CD4-positive, CD25-positive, alpha-beta regulatory T cell (primary cell): Measurements from ENCODE around the gene LRP3. TPM values are rescaled to one million over a fixed set of nuclear protein-coding genes. Genes with fewer than 3 reads are reported as not detected.
A peak's percentile ranks its signal among the peaks of the same experiment; 100 is the strongest.

Source experiments
- ATAC-seq, 2 donors: fragments of 150-1000 bp; cut with Tn5 transposase; one replicate each; pipeline ENCODE4 v1.10.0; 2021; ENCODE audit warnings: low read depth in 2 of 2, moderate number of reproducible peaks in 2 of 2, moderate library complexity in 1 of 2
- DNase-seq, 3 donors: peaks; one replicate each; pipeline versions ENCODE4 v3.0.0 to v3.0.0-alpha.2; 2012 to 2022; ENCODE audit warnings: mixed read lengths in 1 of 3
- H3K27ac ChIP-seq: one replicate; pipeline ENCODE4 v1.7.0; 2013; ENCODE audit warnings: mild to moderate bottlenecking, low read length; ENCODE audit not compliant: insufficient read depth, poor library complexity, severe bottlenecking
- H3K27me3 ChIP-seq: one replicate; pipeline ENCODE4 v1.7.0; 2013; ENCODE audit warnings: low read length; ENCODE audit not compliant: control insufficient read depth, insufficient read depth
- H3K36me3 ChIP-seq: one replicate; pipeline ENCODE4 v1.7.0; 2013; ENCODE audit warnings: mild to moderate bottlenecking, low read length, moderate library complexity; ENCODE audit not compliant: control insufficient read depth, insufficient read depth
- H3K4me1 ChIP-seq: 2 replicates; pipeline ENCODE4 v1.7.0; 2013; ENCODE audit warnings: mild to moderate bottlenecking, low read length; ENCODE audit not compliant: insufficient read depth, control insufficient read depth, poor library complexity, severe bottlenecking
- H3K4me3 ChIP-seq: one replicate; pipeline ENCODE4 v1.7.0; 2013; ENCODE audit warnings: low read depth, mild to moderate bottlenecking, low read length, moderate library complexity
- H3K9me3 ChIP-seq, 2 experiments: 1 replicate in 1 of 2; 2 replicates in 1 of 2; pipeline ENCODE4 v1.7.0; 2013; ENCODE audit warnings: low read length in 2 of 2, mild to moderate bottlenecking in 1 of 2, moderate library complexity in 1 of 2; ENCODE audit not compliant: control insufficient read depth in 2 of 2
- H3K27ac Mint-ChIP-seq, 3 donors: one replicate each; pipeline ENCODE4 v1.8.0; 2020 to 2022; ENCODE audit warnings: mild to moderate bottlenecking in 3 of 3, mixed read lengths in 3 of 3, moderate library complexity in 2 of 3
- H3K27me3 Mint-ChIP-seq: one replicate; pipeline ENCODE4 v1.8.0; 2022; ENCODE audit warnings: mild to moderate bottlenecking, mixed read lengths
- H3K36me3 Mint-ChIP-seq: one replicate; pipeline ENCODE4 v1.8.0; 2020; ENCODE audit warnings: mixed read lengths
- H3K4me1 Mint-ChIP-seq, 4 donors: one replicate each; pipeline ENCODE4 v1.8.0; 2020 to 2022; ENCODE audit warnings: mixed read lengths in 4 of 4, mild to moderate bottlenecking in 1 of 4
- H3K4me3 Mint-ChIP-seq, 4 donors: one replicate each; pipeline ENCODE4 v1.8.0; 2020 to 2022; ENCODE audit warnings: mild to moderate bottlenecking in 4 of 4, mixed read lengths in 4 of 4, moderate library complexity in 3 of 4
- H3K9me3 Mint-ChIP-seq, 7 donors: one replicate each; pipeline ENCODE4 v1.8.0; 2020 to 2022; ENCODE audit warnings: mixed read lengths in 7 of 7, mild to moderate bottlenecking in 3 of 7, moderate library complexity in 2 of 7
- polyA plus RNA-seq, 4 donors: library from polyadenylated mRNA; unstranded; fragments of 300-500 nt; fragmentation: Illumina TruSeq; gene quantifications; one replicate each; pipeline ENCODE4 v1.2.3, GENCODE V29; 2021
- total RNA-seq: library from RNA; stranded (reverse); gene quantifications from one replicate; pipeline ENCODE4 v1.2.3, GENCODE V29; 2022

LRP3 gene
- total and polyA plus RNA-seq, 5 donors from 2014 or later = not detected

GRCh38 chr19:33192010-33192409, 2.1 kb upstream of the LRP3 start:
- Mint-ChIP-seq H3K4me1 (peaks cover 0 to 9% (median 0%) of the 10 kb centered on the region in 4 donors), H3K36me3 (no peaks in the 10 kb centered on the region), H3K9me3 (peaks cover 0 to 1% (median 0%) of the 10 kb centered on the region in 7 donors), H3K27ac (no peak overlapping the region), H3K27me3 (peaks cover 69% of the 10 kb centered on the region), H3K4me3 (no peak overlapping the region)
- Histone ChIP-seq H3K27me3 (peaks cover 7% of the 10 kb centered on the region), H3K27ac (no peak overlapping the region), H3K4me3 (no peak overlapping the region), H3K4me1 (no peaks in the 10 kb centered on the region), H3K36me3 (no peaks in the 10 kb centered on the region), H3K9me3 (no peaks in the 10 kb centered on the region)
- no peak for ATAC-seq
- no peak for DNase-seq

- Histone ChIP-seq H3K27ac (no peak overlapping the region), H3K27me3 (peaks cover 7% of the 10 kb centered on the region), H3K36me3 (no peaks in the 10 kb centered on the region), H3K9me3 (no peaks in the 10 kb centered on the region), H3K4me3 (no peak overlapping the region), H3K4me1 (no peaks in the 10 kb centered on the region)
- ATAC-seq (no peak), DNase-seq (no peak)
- Mint-ChIP-seq H3K4me1 (peaks cover 0 to 9% (median 0%) of the 10 kb centered on the region in 4 donors), H3K27ac (no peak overlapping the region), H3K27me3 (peaks cover 70% of the 10 kb centered on the region), H3K4me3 (peak overlapping the region in 2 of 4 donors; percentile 9 to 35), H3K9me3 (peaks cover 0 to 1% (median 0%) of the 10 kb centered on the region in 7 donors), H3K36me3 (no peaks in the 10 kb centered on the region)
These were observed 763 bp upstream of the LRP3 start for GRCh38 chr19:33193269-33193864.

DNA sequence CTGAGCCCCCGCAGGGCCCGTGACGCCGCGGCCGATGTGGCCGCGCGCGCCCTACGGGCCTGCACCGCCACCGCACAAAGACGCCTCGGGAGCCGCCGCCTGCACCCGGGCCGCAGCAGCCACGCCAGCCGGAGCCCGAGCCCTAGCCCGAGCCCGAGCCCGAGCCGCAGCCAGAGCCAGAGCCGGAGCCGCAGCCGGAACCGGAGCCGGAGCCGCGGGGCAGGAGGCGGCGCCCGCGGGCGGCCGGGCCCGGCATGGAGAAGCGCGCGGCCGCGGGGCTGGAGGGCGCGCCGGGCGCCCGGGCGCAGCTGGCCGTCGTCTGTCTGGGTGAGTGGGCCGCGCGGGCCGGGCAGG, 379 bp downstream of the LRP3 start:
- H3K36me3 ChIP-seq = no peaks in the 10 kb centered on the region
- H3K4me3 Mint-ChIP-seq = no peak overlapping the region
- no peaks in the 10 kb centered on the region for H3K9me3 ChIP-seq
- ATAC-seq (no peak), DNase-seq (no peak)
- no peaks in the 10 kb centered on the region for H3K4me1 ChIP-seq
- H3K4me3 ChIP-seq = no peak overlapping the region
- peaks cover 70% of the 10 kb centered on the region for H3K27me3 Mint-ChIP-seq
- no peaks in the 10 kb centered on the region for H3K36me3 Mint-ChIP-seq
- H3K9me3 Mint-ChIP-seq = peaks cover 0 to 1% (median 0%) of the 10 kb centered on the region in 7 donors
- H3K27ac ChIP-seq = no peak overlapping the region
- H3K4me1 Mint-ChIP-seq = peaks cover 0 to 9% (median 0%) of the 10 kb centered on the region in 4 donors
- peaks cover 7% of the 10 kb centered on the region for H3K27me3 ChIP-seq
- H3K27ac Mint-ChIP-seq = no peak overlapping the region

GRCh38 chr19:33194886-33195644, 935 bp downstream of the LRP3 start:
- peaks cover 69% of the 10 kb centered on the region for H3K27me3 Mint-ChIP-seq
- Histone ChIP-seq H3K27ac (no peak overlapping the region), H3K27me3 (peaks cover 7% of the 10 kb centered on the region), H3K9me3 (no peaks in the 10 kb centered on the region), H3K4me1 (no peaks in the 10 kb centered on the region), H3K36me3 (no peaks in the 10 kb centered on the region), H3K4me3 (no peak overlapping the region)
- DNase-seq = no peak
- peaks cover 0 to 1% (median 0%) of the 10 kb centered on the region in 7 donors for H3K9me3 Mint-ChIP-seq
- H3K4me1 Mint-ChIP-seq = peaks cover 0 to 9% (median 0%) of the 10 kb centered on the region in 4 donors
- peak overlapping the region in 1 of 4 donors; percentile 57 for H3K4me3 Mint-ChIP-seq
- H3K36me3 Mint-ChIP-seq = no peaks in the 10 kb centered on the region
- no peak for ATAC-seq
- no peak overlapping the region for H3K27ac Mint-ChIP-seq

DNA sequence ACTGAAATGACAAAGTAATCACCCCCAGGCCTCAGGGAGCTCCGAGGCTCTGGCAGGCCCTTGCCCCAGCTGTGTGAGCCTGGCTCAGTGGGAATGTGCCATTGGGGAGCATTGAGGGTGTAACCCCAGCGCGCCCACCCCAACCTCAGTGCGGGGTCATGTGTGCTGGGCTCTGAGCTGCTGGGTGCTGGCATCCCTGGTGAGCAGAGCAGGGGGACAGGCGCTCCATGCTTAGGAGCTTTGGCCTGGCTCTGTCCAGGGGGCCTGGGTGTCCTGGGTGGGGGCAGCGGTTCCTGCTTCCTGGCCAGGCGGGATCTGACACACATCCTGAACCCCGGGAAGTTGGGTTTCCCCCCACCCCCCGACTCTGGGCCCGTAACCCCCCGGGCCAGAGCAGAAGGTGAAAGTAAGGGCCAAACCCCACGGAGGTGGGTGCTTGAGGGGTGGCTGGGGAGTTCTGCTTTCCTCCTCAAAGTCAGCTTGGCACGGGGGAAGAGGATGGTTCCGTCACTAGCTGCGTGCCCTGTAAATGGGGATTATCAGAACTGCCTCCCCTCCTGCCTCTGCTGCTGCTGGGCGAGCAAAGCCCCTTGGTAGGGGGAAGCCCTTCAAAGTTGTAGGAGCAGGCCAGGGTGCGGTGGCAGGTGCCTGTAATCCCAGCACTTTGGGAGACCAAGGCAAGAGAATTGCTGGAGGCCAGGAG, 1.7 kb downstream of the LRP3 start:
- Histone ChIP-seq H3K4me3 (no peak overlapping the region), H3K9me3 (no peaks in the 10 kb centered on the region), H3K4me1 (no peaks in the 10 kb centered on the region), H3K27me3 (peaks cover 7% of the 10 kb centered on the region), H3K27ac (no peak overlapping the region), H3K36me3 (no peaks in the 10 kb centered on the region)
- Mint-ChIP-seq H3K27me3 (peaks cover 65% of the 10 kb centered on the region), H3K9me3 (peaks cover 0 to 1% (median 0%) of the 10 kb centered on the region in 7 donors), H3K4me1 (peaks cover 0 to 9% (median 0%) of the 10 kb centered on the region in 4 donors), H3K36me3 (no peaks in the 10 kb centered on the region), H3K27ac (no peak overlapping the region), H3K4me3 (no peak overlapping the region)
- no peak for ATAC-seq
- DNase-seq = no peak

DNA sequence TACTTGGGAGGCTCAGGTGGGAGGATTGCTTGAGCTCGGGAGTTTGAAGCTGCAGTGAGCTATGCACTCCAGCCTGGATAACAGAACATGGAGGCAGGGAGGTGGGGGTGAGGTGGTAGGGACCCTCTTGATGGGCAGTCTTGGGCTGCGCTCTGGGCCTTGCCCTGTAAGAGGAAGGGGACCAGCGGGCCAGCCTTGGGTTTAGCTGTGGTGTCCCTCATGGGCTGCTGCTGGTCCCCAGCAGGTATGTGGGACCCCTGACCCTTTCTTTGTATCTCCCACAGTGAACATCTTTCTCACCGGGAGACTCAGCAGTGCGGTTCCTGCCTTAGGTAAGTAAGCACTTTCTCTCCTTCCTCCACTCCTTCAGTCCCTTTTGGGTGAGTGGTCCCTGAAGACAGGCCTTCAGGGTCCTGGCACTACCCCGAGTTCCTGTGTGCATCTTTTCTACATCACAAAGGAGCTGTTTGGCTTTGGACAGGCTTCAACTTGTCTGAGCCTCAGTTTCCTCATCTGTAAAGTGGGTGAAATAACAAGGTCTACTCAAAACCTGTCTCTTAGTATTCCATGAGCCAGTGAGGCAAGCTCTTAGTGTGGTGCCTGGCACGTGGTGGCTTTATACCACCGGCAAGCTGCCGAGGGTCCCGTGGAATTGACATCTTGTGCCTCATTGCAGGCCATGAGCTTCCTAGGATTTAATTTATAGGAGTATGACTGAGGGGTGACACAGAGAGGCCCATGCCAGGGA, 2.5 kb downstream of the LRP3 start:
- Mint-ChIP-seq H3K27ac (no peak overlapping the region), H3K4me3 (peak overlapping the region in 1 of 4 donors; percentile 38), H3K27me3 (peaks cover 62% of the 10 kb centered on the region), H3K9me3 (peaks cover 0 to 1% (median 0%) of the 10 kb centered on the region in 7 donors), H3K4me1 (peaks cover 0 to 9% (median 0%) of the 10 kb centered on the region in 4 donors), H3K36me3 (no peaks in the 10 kb centered on the region)
- ATAC-seq (no peak), DNase-seq (no peak)
- no peak overlapping the region for H3K4me3 ChIP-seq
- H3K9me3 ChIP-seq = no peaks in the 10 kb centered on the region
- H3K36me3 ChIP-seq = no peaks in the 10 kb centered on the region
- peaks cover 7% of the 10 kb centered on the region for H3K27me3 ChIP-seq
- H3K27ac ChIP-seq = no peak overlapping the region
- no peaks in the 10 kb centered on the region for H3K4me1 ChIP-seq

DNA sequence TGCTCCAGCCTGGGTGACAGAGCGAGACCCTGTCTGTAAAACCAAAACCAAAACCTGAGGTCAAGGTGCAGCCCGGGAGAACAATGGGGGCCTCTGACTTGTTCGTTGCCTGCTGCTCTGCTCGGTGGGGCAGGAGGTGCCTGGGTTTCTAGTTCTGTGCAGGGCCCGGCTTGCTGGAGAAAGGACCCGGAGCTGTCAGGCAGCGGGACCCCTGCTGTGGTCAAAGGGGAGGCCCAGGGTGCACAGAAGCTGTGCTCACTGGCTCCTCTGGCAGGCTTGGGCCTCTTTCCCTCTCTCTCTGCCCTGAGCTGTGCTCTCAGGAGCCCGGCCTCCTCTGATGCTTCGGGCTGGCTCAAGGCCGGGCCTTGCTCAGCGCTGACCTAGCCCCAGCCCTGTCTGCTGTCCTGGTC, 3.5 kb downstream of the LRP3 start:
- ATAC-seq (no peak), DNase-seq (no peak)
- no peak overlapping the region for H3K27ac ChIP-seq
- no peaks in the 10 kb centered on the region for H3K9me3 Mint-ChIP-seq
- no peaks in the 10 kb centered on the region for H3K36me3 ChIP-seq
- no peaks in the 10 kb centered on the region for H3K9me3 ChIP-seq
- no peak overlapping the region for H3K4me3 ChIP-seq
- H3K4me1 ChIP-seq = no peaks in the 10 kb centered on the region
- peaks cover 0 to 9% (median 0%) of the 10 kb centered on the region in 4 donors for H3K4me1 Mint-ChIP-seq
- peaks cover 3% of the 10 kb centered on the region for H3K27me3 ChIP-seq
- no peak overlapping the region for H3K4me3 Mint-ChIP-seq
- no peak overlapping the region for H3K27ac Mint-ChIP-seq
- peaks cover 52% of the 10 kb centered on the region for H3K27me3 Mint-ChIP-seq
- H3K36me3 Mint-ChIP-seq = no peaks in the 10 kb centered on the region
